ENCODE results near the gene SPINT1. TPM values are rescaled to one million over a fixed set of nuclear protein-coding genes. Genes with fewer than 3 reads are reported as not detected.

SPINT1 gene
- total RNA-seq, 1 donor from 2014 or later, result 1.5 TPM

GRCh38 chr15:40867199-40867598 is 23.4 kb downstream of the SPINT1 start:
- DNase-seq (ENCODE audit: low spot score in 2 of 2), result no peak
- no peaks in the 10 kb centered on the region for H3K36me3 ChIP-seq
- intact Hi-C loops (cut with DNase I), result no loop called here
- H3K27ac ChIP-seq, result no peak overlapping the region
- TF ChIP-seq CTCF (IDR thresholded peaks at IDR 0.05), result no peak
- H3K27me3 ChIP-seq, result no peaks in the 10 kb centered on the region
- no peaks in the 10 kb centered on the region for H3K9me3 ChIP-seq
- H3K4me3 ChIP-seq, result no peak overlapping the region
- H3K4me1 ChIP-seq, result no peaks in the 10 kb centered on the region

- intact Hi-C loops (cut with DNase I), result no loop called here
Measured at GRCh38 chr15:40869686-40870085, 25.8 kb downstream of the SPINT1 start.

GRCh38 chr15:40870716-40871115 is 26.9 kb downstream of the SPINT1 start:
- peaks cover 0 to 2% of the 10 kb centered on the region in 2 donors for H3K4me1 ChIP-seq
- intact Hi-C loops (cut with DNase I), result no loop called here
- no peaks in the 10 kb centered on the region for H3K27me3 ChIP-seq
- no peak overlapping the region for H3K27ac ChIP-seq
- no peaks in the 10 kb centered on the region for H3K36me3 ChIP-seq
- no peak for TF ChIP-seq CTCF (IDR thresholded peaks at IDR 0.05)
- DNase-seq (ENCODE audit: low spot score in 2 of 2), result no peak
- no peaks in the 10 kb centered on the region for H3K9me3 ChIP-seq
- H3K4me3 ChIP-seq, result no peak overlapping the region

More at GRCh38 chr15:40869686-40870085, 25.8 kb downstream of the SPINT1 start:
- Histone ChIP-seq H3K27me3 (no peaks in the 10 kb centered on the region), H3K36me3 (no peaks in the 10 kb centered on the region), H3K4me3 (no peak overlapping the region), H3K9me3 (no peaks in the 10 kb centered on the region), H3K27ac (no peak overlapping the region), H3K4me1 (peaks cover 0 to 2% of the 10 kb centered on the region in 2 donors)
- TF ChIP-seq CTCF (IDR thresholded peaks at IDR 0.05), result no peak
- no peak for DNase-seq (ENCODE audit: low spot score in 2 of 2)

- no peaks in the 10 kb centered on the region for H3K36me3 ChIP-seq
- no peak for TF ChIP-seq CTCF (IDR thresholded peaks at IDR 0.05)
- H3K9me3 ChIP-seq, result no peaks in the 10 kb centered on the region
- no peak for DNase-seq (ENCODE audit: low spot score in 2 of 2)
- no peaks in the 10 kb centered on the region for H3K27me3 ChIP-seq
- H3K27ac ChIP-seq, result no peak overlapping the region
- intact Hi-C loops (cut with DNase I), result no loop called here
- H3K4me1 ChIP-seq, result peaks cover 0 to 2% of the 10 kb centered on the region in 2 donors
- H3K4me3 ChIP-seq, result no peak overlapping the region
Measured at GRCh38 chr15:40871749-40872617, 28.1 kb downstream of the SPINT1 start.

GRCh38 chr15:40872791-40873693 is 29.2 kb downstream of the SPINT1 start:
- Histone ChIP-seq H3K4me3 (peak overlapping the region; percentile 58 to 73), H3K4me1 (peaks cover 0 to 2% of the 10 kb centered on the region in 2 donors), H3K36me3 (no peaks in the 10 kb centered on the region), H3K27me3 (no peaks in the 10 kb centered on the region), H3K9me3 (no peaks in the 10 kb centered on the region), H3K27ac (no peak overlapping the region)
- DNase-seq (ENCODE audit: low spot score in 2 of 2), result no peak
- intact Hi-C loops (cut with DNase I), result no loop called here
- TF ChIP-seq CTCF (IDR thresholded peaks at IDR 0.05), result no peak

All from ascending aorta (tissue), 2 donors.